ENCODE measurements around the gene TEX29. TPM values are rescaled to one million over a fixed set of nuclear protein-coding genes. Genes with fewer than 3 reads are reported as not detected.

The TEX29 gene
- total and polyA plus RNA-seq, 10 of the 15 experiments (the other 5 are each of a cell fraction or from before 2014, with no cell fraction given) = 0.14 to 0.30 (median 0.22) TPM; not detected in 7

DNA sequence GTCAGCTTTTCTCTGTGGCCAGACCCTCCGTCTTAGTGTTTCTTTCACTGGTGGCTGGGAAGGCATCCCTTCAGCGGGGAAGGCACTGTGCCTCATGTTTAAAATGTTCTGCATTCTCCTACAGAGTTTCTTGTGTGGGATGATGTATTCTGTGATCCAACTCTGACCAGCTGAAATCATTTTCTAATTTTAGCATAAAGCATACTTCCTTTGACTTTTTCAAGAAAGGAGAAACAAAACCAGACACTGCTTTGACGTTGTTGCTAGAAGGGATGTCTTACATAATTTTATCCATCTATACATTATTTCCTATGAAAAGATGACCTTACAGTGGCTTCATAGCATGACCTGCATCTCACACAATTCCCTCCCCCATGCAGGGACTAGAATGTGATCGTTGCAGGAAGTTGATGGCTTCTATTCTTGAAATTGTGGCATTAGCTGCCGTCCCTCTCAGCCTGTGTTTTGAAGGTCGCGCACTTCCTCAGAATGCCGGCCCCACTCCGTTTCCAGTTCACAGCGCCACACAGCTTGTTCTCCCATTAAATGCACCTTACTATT, 38.6 kb upstream of the TEX29 start:
- Histone ChIP-seq H3K4me2 (ENCODE audit: control insufficient read depth, insufficient read depth) (no peak overlapping the region), H3K36me3 (ENCODE audit: control insufficient read depth in 2 of 2, insufficient read depth in 2 of 2, low read length in 1 of 2) (peaks cover 30 to 49% of the 10 kb centered on the region in 2 experiments), H3K27ac (ENCODE audit: control insufficient read depth, insufficient read depth) (no peak overlapping the region), H3K27me3 (replicated peaks in 1 of 2; ENCODE audit: control insufficient read depth in 2 of 2, insufficient read depth in 2 of 2, low read length in 1 of 2) (no peaks in the 10 kb centered on the region), H3K4me1 (ENCODE audit: control insufficient read depth, insufficient read depth, low read length) (no peaks in the 10 kb centered on the region), H3K79me2 (ENCODE audit: control insufficient read depth, insufficient read depth, low read length) (no peaks in the 10 kb centered on the region), H2AFZ (ENCODE audit: control insufficient read depth, low read depth, low read length) (no peak overlapping the region), H3K9ac (ENCODE audit: control insufficient read depth, insufficient read depth, low read length) (no peak overlapping the region), H3K4me3 (no peak overlapping the region), H3K9me3 (replicated peaks; ENCODE audit: control insufficient read depth, insufficient read depth, low read length) (no peaks in the 10 kb centered on the region), H4K20me1 (ENCODE audit: control insufficient read depth, insufficient read depth) (no peaks in the 10 kb centered on the region)
- no TSS peak for BruUV-seq (replicated peaks)
- DNase-seq (ENCODE audit: low read depth, low spot score) = no peak
- TF ChIP-seq FOXM1 (IDR thresholded peaks at IDR 0.05; ENCODE audit: low read depth, low read length) (no peak), MYB (IDR thresholded peaks at IDR 0.05; ENCODE audit: borderline replicate concordance, low read depth, low read length) (no peak), ZNF622 (IDR thresholded peaks at IDR 0.05) (no peak), LARP7 (IDR thresholded peaks at IDR 0.05) (no peak), NFYA (IDR thresholded peaks at IDR 0.05; ENCODE audit: borderline replicate concordance, low read depth, low read length) (no peak), MTA2 (IDR thresholded peaks at IDR 0.05; ENCODE audit: low read depth) (no peak), CHD4 (IDR thresholded peaks at IDR 0.05) (no peak), FOS (IDR thresholded peaks at IDR 0.05; ENCODE audit: borderline replicate concordance, extremely low read depth, insufficient read length) (no peak), HDAC2 (IDR thresholded peaks at IDR 0.05) (no peak), NR2C2 (IDR thresholded peaks at IDR 0.05; ENCODE audit: borderline replicate concordance, control insufficient read depth, insufficient read length, low read depth) (no peak)
- TF ChIP-seq, protein P1, sequence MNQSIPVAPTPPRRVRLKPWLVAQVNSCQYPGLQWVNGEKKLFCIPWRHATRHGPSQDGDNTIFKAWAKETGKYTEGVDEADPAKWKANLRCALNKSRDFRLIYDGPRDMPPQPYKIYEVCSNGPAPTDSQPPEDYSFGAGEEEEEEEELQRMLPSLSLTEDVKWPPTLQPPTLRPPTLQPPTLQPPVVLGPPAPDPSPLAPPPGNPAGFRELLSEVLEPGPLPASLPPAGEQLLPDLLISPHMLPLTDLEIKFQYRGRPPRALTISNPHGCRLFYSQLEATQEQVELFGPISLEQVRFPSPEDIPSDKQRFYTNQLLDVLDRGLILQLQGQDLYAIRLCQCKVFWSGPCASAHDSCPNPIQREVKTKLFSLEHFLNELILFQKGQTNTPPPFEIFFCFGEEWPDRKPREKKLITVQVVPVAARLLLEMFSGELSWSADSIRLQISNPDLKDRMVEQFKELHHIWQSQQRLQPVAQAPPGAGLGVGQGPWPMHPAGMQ (IDR thresholded peaks at IDR 0.05; ENCODE audit: borderline replicate concordance) = no peak
- TF ChIP-seq, protein P2, sequence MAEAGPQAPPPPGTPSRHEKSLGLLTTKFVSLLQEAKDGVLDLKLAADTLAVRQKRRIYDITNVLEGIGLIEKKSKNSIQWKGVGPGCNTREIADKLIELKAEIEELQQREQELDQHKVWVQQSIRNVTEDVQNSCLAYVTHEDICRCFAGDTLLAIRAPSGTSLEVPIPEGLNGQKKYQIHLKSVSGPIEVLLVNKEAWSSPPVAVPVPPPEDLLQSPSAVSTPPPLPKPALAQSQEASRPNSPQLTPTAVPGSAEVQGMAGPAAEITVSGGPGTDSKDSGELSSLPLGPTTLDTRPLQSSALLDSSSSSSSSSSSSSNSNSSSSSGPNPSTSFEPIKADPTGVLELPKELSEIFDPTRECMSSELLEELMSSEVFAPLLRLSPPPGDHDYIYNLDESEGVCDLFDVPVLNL (IDR thresholded peaks at IDR 0.05; ENCODE audit: low read depth, low read length) = no peak
- TF ChIP-seq, protein P3, sequence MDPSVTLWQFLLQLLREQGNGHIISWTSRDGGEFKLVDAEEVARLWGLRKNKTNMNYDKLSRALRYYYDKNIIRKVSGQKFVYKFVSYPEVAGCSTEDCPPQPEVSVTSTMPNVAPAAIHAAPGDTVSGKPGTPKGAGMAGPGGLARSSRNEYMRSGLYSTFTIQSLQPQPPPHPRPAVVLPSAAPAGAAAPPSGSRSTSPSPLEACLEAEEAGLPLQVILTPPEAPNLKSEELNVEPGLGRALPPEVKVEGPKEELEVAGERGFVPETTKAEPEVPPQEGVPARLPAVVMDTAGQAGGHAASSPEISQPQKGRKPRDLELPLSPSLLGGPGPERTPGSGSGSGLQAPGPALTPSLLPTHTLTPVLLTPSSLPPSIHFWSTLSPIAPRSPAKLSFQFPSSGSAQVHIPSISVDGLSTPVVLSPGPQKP (IDR thresholded peaks at IDR 0.05; ENCODE audit: low read depth, low read length) = no peak
- TF ChIP-seq, protein P4, sequence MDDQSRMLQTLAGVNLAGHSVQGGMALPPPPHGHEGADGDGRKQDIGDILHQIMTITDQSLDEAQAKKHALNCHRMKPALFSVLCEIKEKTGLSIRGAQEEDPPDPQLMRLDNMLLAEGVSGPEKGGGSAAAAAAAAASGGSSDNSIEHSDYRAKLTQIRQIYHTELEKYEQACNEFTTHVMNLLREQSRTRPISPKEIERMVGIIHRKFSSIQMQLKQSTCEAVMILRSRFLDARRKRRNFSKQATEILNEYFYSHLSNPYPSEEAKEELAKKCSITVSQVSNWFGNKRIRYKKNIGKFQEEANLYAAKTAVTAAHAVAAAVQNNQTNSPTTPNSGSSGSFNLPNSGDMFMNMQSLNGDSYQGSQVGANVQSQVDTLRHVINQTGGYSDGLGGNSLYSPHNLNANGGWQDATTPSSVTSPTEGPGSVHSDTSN (IDR thresholded peaks at IDR 0.05; ENCODE audit: insufficient replicate concordance, low read depth, low read length) = no peak
- TF ChIP-seq, protein P5, sequence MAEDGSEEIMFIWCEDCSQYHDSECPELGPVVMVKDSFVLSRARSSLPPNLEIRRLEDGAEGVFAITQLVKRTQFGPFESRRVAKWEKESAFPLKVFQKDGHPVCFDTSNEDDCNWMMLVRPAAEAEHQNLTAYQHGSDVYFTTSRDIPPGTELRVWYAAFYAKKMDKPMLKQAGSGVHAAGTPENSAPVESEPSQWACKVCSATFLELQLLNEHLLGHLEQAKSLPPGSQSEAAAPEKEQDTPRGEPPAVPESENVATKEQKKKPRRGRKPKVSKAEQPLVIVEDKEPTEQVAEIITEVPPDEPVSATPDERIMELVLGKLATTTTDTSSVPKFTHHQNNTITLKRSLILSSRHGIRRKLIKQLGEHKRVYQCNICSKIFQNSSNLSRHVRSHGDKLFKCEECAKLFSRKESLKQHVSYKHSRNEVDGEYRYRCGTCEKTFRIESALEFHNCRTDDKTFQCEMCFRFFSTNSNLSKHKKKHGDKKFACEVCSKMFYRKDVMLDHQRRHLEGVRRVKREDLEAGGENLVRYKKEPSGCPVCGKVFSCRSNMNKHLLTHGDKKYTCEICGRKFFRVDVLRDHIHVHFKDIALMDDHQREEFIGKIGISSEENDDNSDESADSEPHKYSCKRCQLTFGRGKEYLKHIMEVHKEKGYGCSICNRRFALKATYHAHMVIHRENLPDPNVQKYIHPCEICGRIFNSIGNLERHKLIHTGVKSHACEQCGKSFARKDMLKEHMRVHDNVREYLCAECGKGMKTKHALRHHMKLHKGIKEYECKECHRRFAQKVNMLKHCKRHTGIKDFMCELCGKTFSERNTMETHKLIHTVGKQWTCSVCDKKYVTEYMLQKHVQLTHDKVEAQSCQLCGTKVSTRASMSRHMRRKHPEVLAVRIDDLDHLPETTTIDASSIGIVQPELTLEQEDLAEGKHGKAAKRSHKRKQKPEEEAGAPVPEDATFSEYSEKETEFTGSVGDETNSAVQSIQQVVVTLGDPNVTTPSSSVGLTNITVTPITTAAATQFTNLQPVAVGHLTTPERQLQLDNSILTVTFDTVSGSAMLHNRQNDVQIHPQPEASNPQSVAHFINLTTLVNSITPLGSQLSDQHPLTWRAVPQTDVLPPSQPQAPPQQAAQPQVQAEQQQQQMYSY (CRISPR knock-in tag; IDR thresholded peaks at IDR 0.05) = no peak
- in situ Hi-C loops (cut with MboI) = no loop called here
- peak; percentile 13 for FAIRE-seq
- intact Hi-C loops (cut with micrococcal nuclease; ENCODE audit: unreplicated experiment) = no loop called here
- ChIA-PET SMC1A (ENCODE audit: uncharacterized antibody, unreplicated experiment) (interaction anchor here (0.7 to 1.4 kb wide), 2 partner anchors 17 to 214 kb away, joined by 3 to 4 read pairs; no protein-coding TSS in a partner anchor), POLR2A (no interaction called here), CTCF (interaction anchor here (1.3 kb wide), 1 partner anchor 214 kb away, joined by 4 read pairs; no protein-coding TSS in a partner anchor), RAD21 (ENCODE audit: unreplicated experiment) (interaction anchor here (1.3 kb wide), 1 partner anchor 214 kb away, joined by 4 read pairs; no protein-coding TSS in a partner anchor)
- ATAC-seq = no peak
- WGBS (ENCODE audit: insufficient coverage, insufficient replicate concordance, low lambda C conversion rate, missing lambda C conversion rate) = 68% methylated on average over 10 of the region's 10 CpGs

Data from GM12878 (cell line).